OCI-LY1 (cell line): Measurements from ENCODE around the gene KRT10.

Experiments
- H2AFZ ChIP-seq: fragments of 200-600 bp; sonication (generic), shearing (Covaris generic); 2 replicates; pipeline ENCODE4 v1.6.0; 2014; ENCODE audit warnings: antibody characterized with exemption, mild to moderate bottlenecking, low read length
- H3F3A ChIP-seq: fragments of 200-600 bp; sonication (generic), shearing (Covaris generic); 2 replicates; pipeline ENCODE4 v1.6.0; 2014; ENCODE audit warnings: mild to moderate bottlenecking, antibody characterized with exemption, low read length, moderate library complexity; ENCODE audit not compliant: insufficient read depth
- H3K27ac ChIP-seq: fragments of 200-600 bp; sonication (generic); 2 replicates; pipeline ENCODE4 v1.5.1; 2014; ENCODE audit warnings: low read length, mixed run types, mild to moderate bottlenecking, low read depth; ENCODE audit not compliant: poor library complexity, severe bottlenecking
- H3K27me3 ChIP-seq: fragments of 200-600 bp; sonication (generic); 2 replicates; pipeline ENCODE4 v1.6.0; 2014; ENCODE audit warnings: antibody characterized with exemption, mild to moderate bottlenecking, low read length, moderate library complexity; ENCODE audit not compliant: insufficient read depth
- H3K36me3 ChIP-seq: fragments of 200-600 bp; sonication (generic); 2 replicates; pipeline ENCODE4 v1.6.1; 2014; ENCODE audit warnings: mild to moderate bottlenecking, antibody characterized with exemption, low read length, moderate library complexity, mixed read lengths; ENCODE audit not compliant: insufficient read depth
- H3K4me1 ChIP-seq: fragments of 200-600 bp; sonication (generic); 2 replicates; pipeline ENCODE4 v1.5.1; 2014; ENCODE audit warnings: mild to moderate bottlenecking, low read length, moderate library complexity; ENCODE audit not compliant: insufficient read depth, severe bottlenecking
- H3K4me2 ChIP-seq: fragments of 200-600 bp; sonication (generic), shearing (Covaris generic); 2 replicates; pipeline ENCODE4 v1.6.1; 2014; ENCODE audit warnings: low read length
- H3K4me3 ChIP-seq: fragments of 200-600 bp; sonication (generic); 2 replicates; pipeline ENCODE4 v1.5.1; 2014; ENCODE audit warnings: low read length, low read depth, mild to moderate bottlenecking, mixed read lengths; ENCODE audit not compliant: poor library complexity, severe bottlenecking
- H3K79me2 ChIP-seq: fragments of 200-600 bp; shearing (Covaris generic); 2 replicates; pipeline ENCODE4 v1.6.1; 2016; ENCODE audit warnings: mixed run types, low read length, mixed read lengths; ENCODE audit not compliant: insufficient read depth
- H3K9ac ChIP-seq: fragments of 200-600 bp; sonication (generic), shearing (Covaris generic); 2 replicates; pipeline ENCODE4 v1.6.1; 2014; ENCODE audit warnings: mild to moderate bottlenecking, low read length, mixed read lengths
- H3K9me2 ChIP-seq: fragments of 200-600 bp; sonication (generic), shearing (Covaris generic); 2 replicates; pipeline ENCODE4 v1.6.1; 2014; ENCODE audit warnings: low read depth, mild to moderate bottlenecking, low read length, mixed read lengths
- H3K9me3 ChIP-seq: fragments of 200-600 bp; shearing (Covaris generic); 2 replicates; pipeline ENCODE4 v1.6.1; 2014; ENCODE audit warnings: low read length, mixed read lengths
- H4K20me1 ChIP-seq: fragments of 200-600 bp; sonication (generic), shearing (Covaris generic); 2 replicates; pipeline ENCODE4 v1.6.0; 2016; ENCODE audit warnings: mild to moderate bottlenecking, low read length; ENCODE audit not compliant: insufficient read depth
- EZH2 ChIP-seq: fragments of 200-600 bp; sonication (generic), shearing (Covaris generic); IDR thresholded peaks from 2 replicates; pipeline ENCODE4 v1.8.0; 2017; ENCODE audit warnings: borderline replicate concordance, mixed run types, mild to moderate bottlenecking, antibody characterized with exemption, low read length, moderate library complexity, mixed read lengths
- TF ChIP-seq, protein P1 (sequence below): fragments of 200-600 bp; sonication (generic), shearing (Covaris generic); IDR thresholded peaks from 2 replicates; pipeline ENCODE4 v1.5.1; 2017; ENCODE audit warnings: mild to moderate bottlenecking, antibody characterized with exemption, low read length, moderate library complexity, mixed read lengths

KRT10 gene

DNA sequence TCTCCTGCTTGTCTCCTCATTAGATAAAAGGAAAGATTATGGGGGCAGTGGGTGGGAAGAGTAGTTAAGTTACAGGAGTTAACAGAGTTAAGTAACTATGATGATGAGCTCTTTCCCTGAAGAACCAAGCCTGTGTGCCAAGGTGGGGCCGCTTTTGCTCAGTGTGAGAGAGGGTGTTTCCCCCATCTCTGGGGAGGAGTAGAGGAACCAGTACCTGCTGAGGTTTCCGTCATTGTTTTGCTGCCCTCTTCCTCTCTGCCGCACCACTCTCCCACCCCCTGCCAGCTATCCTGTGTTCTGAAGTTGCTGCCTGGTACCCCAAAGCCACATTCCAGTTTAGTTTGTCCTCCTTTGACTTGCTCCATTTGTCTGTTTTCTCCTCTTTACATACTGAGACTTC is 20.8 kb upstream of the KRT10 start:
- no peaks in the 10 kb centered on the region for H4K20me1 ChIP-seq
- no peaks in the 10 kb centered on the region for H3K79me2 ChIP-seq
- H3K4me3 ChIP-seq, result no peak overlapping the region
- H3K27me3 ChIP-seq, result no peaks in the 10 kb centered on the region
- H3K9me3 ChIP-seq, result no peaks in the 10 kb centered on the region
- no peak overlapping the region for H3K4me2 ChIP-seq
- no peak for TF ChIP-seq EZH2
- TF ChIP-seq, protein P1, sequence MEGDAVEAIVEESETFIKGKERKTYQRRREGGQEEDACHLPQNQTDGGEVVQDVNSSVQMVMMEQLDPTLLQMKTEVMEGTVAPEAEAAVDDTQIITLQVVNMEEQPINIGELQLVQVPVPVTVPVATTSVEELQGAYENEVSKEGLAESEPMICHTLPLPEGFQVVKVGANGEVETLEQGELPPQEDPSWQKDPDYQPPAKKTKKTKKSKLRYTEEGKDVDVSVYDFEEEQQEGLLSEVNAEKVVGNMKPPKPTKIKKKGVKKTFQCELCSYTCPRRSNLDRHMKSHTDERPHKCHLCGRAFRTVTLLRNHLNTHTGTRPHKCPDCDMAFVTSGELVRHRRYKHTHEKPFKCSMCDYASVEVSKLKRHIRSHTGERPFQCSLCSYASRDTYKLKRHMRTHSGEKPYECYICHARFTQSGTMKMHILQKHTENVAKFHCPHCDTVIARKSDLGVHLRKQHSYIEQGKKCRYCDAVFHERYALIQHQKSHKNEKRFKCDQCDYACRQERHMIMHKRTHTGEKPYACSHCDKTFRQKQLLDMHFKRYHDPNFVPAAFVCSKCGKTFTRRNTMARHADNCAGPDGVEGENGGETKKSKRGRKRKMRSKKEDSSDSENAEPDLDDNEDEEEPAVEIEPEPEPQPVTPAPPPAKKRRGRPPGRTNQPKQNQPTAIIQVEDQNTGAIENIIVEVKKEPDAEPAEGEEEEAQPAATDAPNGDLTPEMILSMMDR, result no peak
- H3K27ac ChIP-seq, result no peak overlapping the region
- H3F3A ChIP-seq, result no peaks in the 10 kb centered on the region
- H2AFZ ChIP-seq, result no peak overlapping the region
- H3K9ac ChIP-seq, result no peak overlapping the region
- no peaks in the 10 kb centered on the region for H3K36me3 ChIP-seq
- no peaks in the 10 kb centered on the region for H3K4me1 ChIP-seq
- no peaks in the 10 kb centered on the region for H3K9me2 ChIP-seq

DNA sequence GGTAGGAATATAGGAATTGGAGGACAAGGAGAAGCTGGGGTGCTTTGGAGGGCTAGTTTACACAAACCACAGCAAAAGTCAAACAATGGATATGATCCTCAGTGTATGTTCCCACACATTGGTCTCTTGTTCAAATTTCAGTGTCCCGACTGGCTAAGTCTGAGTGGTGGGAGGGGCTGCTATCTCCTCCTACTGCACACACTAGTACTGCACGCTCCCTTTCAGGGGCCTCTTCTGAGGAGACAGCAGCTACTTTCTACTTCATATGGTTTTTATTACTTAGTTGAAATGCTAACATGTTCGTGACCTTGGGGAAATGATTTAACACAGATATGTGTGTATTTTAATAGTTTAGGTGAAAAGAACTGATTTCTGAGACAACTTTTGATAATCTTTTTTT is 18.8 kb upstream of the KRT10 start:
- Histone ChIP-seq H3K4me2 (no peak overlapping the region), H4K20me1 (no peaks in the 10 kb centered on the region), H3K36me3 (no peaks in the 10 kb centered on the region), H3K4me3 (no peak overlapping the region), H2AFZ (no peak overlapping the region), H3K9me2 (no peaks in the 10 kb centered on the region), H3K79me2 (no peaks in the 10 kb centered on the region), H3F3A (no peaks in the 10 kb centered on the region), H3K27ac (no peak overlapping the region), H3K9ac (no peak overlapping the region), H3K9me3 (no peaks in the 10 kb centered on the region), H3K4me1 (no peaks in the 10 kb centered on the region), H3K27me3 (no peaks in the 10 kb centered on the region)
- no peak for TF ChIP-seq EZH2
- TF ChIP-seq, protein P1, result no peak

DNA sequence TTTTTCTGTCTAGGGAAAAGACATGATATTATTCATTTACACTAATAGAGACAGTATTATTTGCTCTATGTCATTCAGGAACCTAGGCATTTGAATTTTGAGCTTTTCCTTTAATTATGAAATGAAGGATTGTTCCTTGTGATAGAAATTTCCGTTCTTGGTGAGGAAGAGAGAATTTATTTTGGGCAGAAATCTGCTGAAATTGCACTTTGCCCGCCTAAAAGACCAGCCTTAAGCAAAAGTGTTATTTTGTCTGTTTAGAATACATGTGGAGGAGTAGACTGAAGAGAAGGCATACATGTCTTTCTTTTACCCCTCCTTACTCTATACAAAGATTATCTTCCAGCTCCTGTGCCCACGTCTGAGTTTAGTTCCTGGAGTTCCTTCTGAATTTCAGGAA is 16.8 kb upstream of the KRT10 start:
- Histone ChIP-seq H3K4me3 (no peak overlapping the region), H4K20me1 (no peaks in the 10 kb centered on the region), H3K27ac (no peak overlapping the region), H3K9me2 (no peaks in the 10 kb centered on the region), H2AFZ (no peak overlapping the region), H3K4me1 (no peaks in the 10 kb centered on the region), H3K27me3 (no peaks in the 10 kb centered on the region), H3K9ac (no peak overlapping the region), H3K9me3 (no peaks in the 10 kb centered on the region), H3K79me2 (no peaks in the 10 kb centered on the region), H3K36me3 (0 out of 2 replicates have a peak, but pooled peaks cover 4% of the 10 kb centered on the region), H3K4me2 (no peak overlapping the region), H3F3A (no peaks in the 10 kb centered on the region)
- TF ChIP-seq, protein P1, result no peak
- no peak for TF ChIP-seq EZH2
